Measurements from ENCODE around the gene TIMP4.

GRCh38 chr3:12155828-12156227 is 2.9 kb downstream of the TIMP4 start:
- TF ChIP-seq POLR2A (IDR thresholded peaks at IDR 0.05; ENCODE audit: low read depth, low read length) (no peak), POLR2AphosphoS5 (IDR thresholded peaks at IDR 0.05; ENCODE audit: low read depth, low read length) (no peak), SPI1 (IDR thresholded peaks at IDR 0.05; ENCODE audit: low read depth, low read length) (no peak), TAF1 (IDR thresholded peaks at IDR 0.05; ENCODE audit: low read depth, low read length) (no peak)

Measured in GM12891 (cell line).